ENCODE results near the gene POU4F1.
"Not testable (repeated sequence)": the region's sequence is repeated elsewhere in the genome, so short reads cannot be mapped to it uniquely, and the experiment has no call there.

The POU4F1 gene, protein sequence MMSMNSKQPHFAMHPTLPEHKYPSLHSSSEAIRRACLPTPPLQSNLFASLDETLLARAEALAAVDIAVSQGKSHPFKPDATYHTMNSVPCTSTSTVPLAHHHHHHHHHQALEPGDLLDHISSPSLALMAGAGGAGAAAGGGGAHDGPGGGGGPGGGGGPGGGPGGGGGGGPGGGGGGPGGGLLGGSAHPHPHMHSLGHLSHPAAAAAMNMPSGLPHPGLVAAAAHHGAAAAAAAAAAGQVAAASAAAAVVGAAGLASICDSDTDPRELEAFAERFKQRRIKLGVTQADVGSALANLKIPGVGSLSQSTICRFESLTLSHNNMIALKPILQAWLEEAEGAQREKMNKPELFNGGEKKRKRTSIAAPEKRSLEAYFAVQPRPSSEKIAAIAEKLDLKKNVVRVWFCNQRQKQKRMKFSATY

GRCh38 chr13:78603240-78603957 is at the start of gene POU4F1:
TSS of gene POU4F1 (minus strand) at chr13:78603552. CDS start at chr13:78603326, 226 bp downstream.
- DNase-seq (ENCODE audit: low read depth in 2 of 2, low spot score in 1 of 2): no peak

- DNase-seq (ENCODE audit: low read depth in 2 of 2, low spot score in 1 of 2): no peak
These were observed 49.3 kb upstream of the POU4F1 start for GRCh38 chr13:78652651-78653050.

DNA sequence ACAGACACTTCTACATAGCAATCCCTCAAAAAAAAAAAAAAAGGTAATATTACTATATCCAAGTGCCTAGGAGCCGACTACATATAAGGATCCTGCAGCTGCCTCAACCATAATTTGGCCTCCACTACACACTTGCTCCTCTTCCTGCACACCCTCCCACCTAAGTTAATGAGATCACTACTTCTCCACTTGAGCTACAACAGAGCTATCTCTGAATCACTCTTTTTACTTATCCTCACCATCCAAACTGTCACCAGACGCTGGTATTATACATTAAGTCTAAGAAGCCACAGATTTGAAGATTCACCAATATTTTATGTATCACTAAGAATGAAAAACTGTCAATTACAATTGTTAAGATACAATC is 47.3 kb upstream of the POU4F1 start:
- no peak for DNase-seq (ENCODE audit: low read depth in 2 of 2, low spot score in 1 of 2)

GRCh38 chr13:78649997-78650716 is 46.8 kb upstream of the POU4F1 start:
- no peak for DNase-seq (ENCODE audit: low read depth in 2 of 2, low spot score in 1 of 2)

DNA sequence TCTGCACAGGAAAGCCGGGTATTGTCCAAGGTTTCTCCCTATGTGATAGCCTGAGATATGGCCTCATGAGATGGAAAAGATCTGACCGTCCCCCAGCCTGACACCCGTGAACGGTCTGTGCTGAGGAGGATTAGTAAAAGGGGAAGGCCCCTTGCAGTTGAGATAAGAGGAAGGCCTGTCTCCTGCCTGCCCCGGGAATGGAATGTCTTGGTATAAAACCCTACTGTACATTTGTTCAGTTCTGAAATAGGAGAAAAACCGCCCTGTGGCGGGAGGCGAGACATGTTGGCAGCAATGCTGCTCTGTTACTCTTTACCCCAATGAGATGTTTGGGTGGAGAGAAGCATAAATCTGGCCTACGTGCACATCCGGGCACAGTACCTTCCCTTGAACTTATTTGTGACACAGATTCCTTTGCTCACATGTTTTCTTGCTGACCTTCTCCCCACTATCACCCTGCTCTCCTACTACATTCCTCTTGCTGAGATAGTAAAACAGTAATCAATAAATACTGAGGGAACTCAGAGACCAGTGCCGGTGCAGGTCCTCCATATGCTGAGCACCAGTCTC is 43.8 kb upstream of the POU4F1 start:
- DNase-seq (ENCODE audit: low read depth in 2 of 2, low spot score in 1 of 2): not testable (repeated sequence)

DNA sequence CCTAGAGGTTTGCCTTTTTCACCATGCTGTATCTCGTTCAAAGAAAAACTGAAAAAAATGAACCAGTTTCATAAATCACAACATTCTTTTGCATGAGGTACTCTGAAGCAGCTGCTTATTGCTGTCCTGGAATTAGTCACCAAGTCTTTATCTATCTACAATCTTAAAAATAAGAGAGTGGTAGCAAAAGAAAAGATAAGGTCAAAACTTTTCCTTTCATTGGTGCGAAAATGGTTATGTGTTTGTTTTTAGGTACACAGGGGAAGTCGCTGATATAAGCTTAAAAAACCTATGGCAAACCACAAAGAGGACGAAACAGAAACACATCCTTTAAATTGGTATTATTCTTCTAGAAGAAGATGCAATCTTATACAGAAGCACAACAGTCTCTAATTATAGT is 34.9 kb upstream of the POU4F1 start:
- no peak for DNase-seq (ENCODE audit: low read depth in 2 of 2, low spot score in 1 of 2)

GRCh38 chr13:78636495-78636894 is 33.1 kb upstream of the POU4F1 start:
- DNase-seq (ENCODE audit: low read depth in 2 of 2, low spot score in 1 of 2): no peak

DNA sequence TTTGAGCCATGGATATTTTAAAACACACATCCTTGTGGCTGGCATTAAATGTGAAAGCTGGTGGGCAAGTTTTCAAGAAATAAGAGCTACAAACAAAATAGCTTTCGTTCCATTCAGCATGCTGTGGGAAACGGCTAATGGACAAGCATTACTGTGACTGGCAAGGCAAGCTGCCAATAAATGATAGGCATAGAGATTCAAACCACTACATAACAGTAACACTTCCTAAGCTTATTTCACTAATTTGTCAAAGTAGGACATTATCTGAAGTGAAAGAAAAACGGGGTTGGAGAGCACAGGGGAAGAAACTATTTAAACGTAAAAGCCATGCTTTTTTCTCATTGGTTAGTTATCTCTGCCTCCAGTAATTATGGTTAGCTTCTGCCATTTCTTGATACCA is 29.6 kb upstream of the POU4F1 start:
- no peak for DNase-seq (ENCODE audit: low read depth in 2 of 2, low spot score in 1 of 2)

DNA sequence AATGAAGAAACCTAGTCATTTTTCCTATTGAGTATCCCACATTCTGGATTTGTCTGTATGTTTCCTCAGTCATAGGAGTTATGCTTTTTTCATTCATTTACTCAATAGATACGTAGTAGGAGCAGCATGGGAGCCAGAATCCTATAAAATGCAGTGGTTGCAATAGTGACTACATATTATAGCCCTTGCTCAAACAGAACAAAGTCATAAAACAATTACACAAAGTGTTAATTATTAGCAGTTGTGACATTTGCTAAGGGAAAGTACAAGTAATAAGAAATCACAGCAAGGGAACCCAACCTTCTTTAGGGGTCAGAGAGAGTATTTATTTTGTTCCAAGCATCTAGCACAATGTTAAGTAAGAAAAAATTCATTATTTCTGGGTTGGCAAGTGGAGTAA is 27.7 kb upstream of the POU4F1 start:
- no peak for DNase-seq (ENCODE audit: low read depth in 2 of 2, low spot score in 1 of 2)

- DNase-seq (ENCODE audit: low read depth in 2 of 2, low spot score in 1 of 2): no peak
These were observed 27.2 kb upstream of the POU4F1 start for GRCh38 chr13:78630511-78630910.

DNA sequence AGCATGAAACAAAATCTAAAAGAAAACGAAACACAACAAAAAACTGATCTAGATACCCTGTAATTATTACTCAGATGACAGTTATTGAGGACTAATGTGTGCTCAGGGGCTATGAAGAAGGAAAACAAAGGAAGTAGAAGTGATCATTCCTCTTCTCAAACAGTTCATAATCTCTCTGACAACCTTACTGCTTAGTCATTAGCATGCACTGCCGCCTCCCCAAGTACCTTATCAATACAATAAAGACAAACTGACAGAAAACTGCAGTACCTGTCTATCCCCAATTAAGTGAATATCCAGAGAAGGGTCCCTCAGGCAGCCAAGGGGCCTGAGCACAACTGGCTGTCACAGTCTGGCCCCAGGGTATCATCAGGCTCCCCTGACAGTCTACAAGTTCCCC is 22.0 kb upstream of the POU4F1 start:
- DNase-seq (ENCODE audit: low read depth in 2 of 2, low spot score in 1 of 2): no peak

DNA sequence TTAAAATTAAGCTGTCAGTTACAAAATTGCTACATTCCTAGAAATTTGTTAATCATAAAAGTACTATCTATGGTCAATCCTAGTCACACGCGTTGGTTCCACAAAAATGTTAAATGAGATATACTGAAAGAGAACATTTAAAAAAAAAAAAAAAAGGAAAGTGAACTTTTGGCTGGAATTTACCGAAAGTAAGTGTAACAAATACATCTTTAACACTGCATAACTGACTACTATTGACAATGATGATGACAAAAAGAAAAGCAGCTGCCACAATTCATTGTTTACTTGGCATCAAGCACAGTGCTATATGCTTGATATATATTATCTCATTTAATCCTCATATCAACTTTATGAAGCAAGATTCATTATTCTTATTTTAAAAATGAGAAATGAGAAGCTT is 19.8 kb upstream of the POU4F1 start:
- DNase-seq (ENCODE audit: low read depth in 2 of 2, low spot score in 1 of 2): no peak

DNA sequence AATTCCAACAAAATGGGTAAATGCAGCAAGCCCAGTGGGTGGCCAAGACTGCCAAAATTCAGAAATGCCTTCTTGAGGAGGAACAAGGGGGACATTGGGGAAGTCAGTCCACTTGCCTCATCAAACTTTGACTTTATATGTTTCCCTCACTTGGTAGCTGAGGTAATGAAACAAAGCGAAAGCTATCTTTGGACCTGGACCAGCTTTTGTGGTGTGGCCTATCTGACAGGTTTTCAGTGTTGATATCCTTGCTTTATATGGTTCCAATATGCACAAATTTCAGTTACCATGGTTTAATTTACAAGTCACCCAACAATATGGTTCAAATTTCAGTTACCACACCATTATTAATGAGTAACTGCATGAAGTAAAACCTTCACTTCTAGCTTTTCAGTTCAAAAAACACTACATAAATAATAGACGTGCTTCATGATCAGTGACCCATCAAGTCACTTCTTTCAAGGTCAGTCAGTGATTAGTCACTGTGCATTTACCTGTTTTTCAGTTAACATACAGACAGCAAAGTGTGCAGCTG is 17.7 kb upstream of the POU4F1 start:
- no peak for DNase-seq (ENCODE audit: low read depth in 2 of 2, low spot score in 1 of 2)

DNA sequence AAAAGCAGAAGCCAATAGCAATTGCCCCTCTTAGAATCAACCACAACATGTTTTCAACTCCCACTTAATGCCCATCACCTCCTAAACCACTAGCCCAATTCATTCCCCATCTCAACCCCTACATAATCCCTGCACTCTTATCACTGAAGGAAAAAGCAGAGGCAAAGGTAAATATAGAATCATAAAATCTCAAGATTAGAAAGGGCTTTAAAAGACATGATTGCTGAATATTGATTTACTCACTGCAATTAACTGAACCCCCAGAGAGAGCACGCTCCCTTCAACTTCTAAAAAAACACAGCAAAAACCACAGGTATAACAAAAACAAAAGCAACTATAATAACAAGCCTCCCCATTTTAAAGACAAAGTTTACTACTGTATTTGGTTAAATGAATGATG is 15.1 kb upstream of the POU4F1 start:
- no peak for DNase-seq (ENCODE audit: low read depth in 2 of 2, low spot score in 1 of 2)

- no peak for DNase-seq (ENCODE audit: low read depth in 2 of 2, low spot score in 1 of 2)
These were observed 7.7 kb upstream of the POU4F1 start for GRCh38 chr13:78611040-78611439.

- DNase-seq (ENCODE audit: low read depth in 2 of 2, low spot score in 1 of 2): no peak
These were observed 7.1 kb upstream of the POU4F1 start for GRCh38 chr13:78610381-78610883.

DNA sequence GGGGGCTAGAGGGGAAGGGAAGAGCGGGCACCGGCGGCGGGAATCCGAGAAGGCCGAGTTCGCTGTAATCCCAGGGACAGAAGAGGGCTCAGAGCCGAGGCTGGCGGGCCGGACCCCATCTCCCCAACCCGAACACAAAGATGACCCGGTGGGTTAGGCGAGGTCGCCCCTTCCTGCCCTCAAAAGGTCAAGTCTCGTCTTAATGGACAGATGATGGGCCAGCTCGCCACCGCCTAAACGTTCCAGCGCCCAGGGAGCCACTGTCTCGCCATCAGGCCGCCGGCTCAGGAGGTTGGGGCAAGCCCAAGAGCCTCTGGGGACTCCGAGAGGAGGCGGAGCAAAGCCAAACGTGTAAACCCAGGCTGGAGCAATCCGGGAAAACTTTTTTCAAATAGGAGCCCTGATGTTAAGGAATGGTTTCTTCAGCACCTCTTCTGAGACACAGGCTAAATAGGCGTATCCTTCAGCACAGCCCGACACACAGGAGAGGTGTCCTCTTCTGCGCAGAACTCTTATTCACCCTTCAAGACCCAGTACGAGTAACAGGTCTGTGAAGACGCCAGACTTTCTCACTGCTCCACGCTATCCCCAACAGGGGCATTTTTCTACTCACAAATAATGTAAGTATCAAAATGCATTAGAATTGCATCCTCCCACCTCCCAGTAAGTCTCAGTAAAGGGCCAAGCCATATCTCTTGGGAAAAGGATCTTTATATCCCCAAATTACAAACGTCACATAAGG is 6.3 kb upstream of the POU4F1 start:
- DNase-seq (ENCODE audit: low read depth in 2 of 2, low spot score in 1 of 2): no peak

GRCh38 chr13:78608688-78609463 is 5.5 kb upstream of the POU4F1 start:
- no peak for DNase-seq (ENCODE audit: low read depth in 2 of 2, low spot score in 1 of 2)

DNA sequence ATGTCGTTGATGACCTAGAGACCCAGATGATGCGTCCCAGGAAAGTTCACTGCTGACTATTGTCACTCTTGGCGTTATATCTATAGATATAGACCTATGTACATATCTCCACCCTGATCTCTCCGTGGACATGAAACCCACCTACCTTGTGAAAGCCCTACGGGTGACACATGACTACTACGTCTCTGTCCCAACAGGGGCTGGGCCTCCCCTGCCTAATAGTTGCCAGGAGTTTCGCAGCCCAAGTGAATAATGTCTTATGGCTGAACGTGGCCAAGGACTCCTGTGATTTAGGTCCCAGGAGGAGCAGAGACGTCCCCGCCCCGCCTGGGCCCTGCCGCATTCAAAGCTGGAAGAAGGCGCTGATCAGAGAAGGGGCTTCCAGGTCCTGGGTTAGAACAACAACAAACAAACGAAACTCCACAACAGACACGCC is 4.9 kb upstream of the POU4F1 start:
- DNase-seq (ENCODE audit: low read depth in 2 of 2, low spot score in 1 of 2): no peak

Data from stimulated activated CD8-positive, alpha-beta memory T cell treated with anti-CD3 and anti-CD28 coated beads, Interleukin-4, amount 100 ng/mL, for 4 hours (primary cell).